CD4-positive, alpha-beta T cell treated with Interleukin-4 for 4 hours (primary cell): ENCODE measurements around the gene MSI2.

Experiments used
- DNase-seq: peaks from one replicate; pipeline ENCODE4 v3.0.0-alpha.2; 2020

MSI2 gene

GRCh38 chr17:57533684-57534305 is 277.5 kb downstream of the MSI2 start:
- no peak for DNase-seq

GRCh38 chr17:57534863-57535248 is 278.5 kb downstream of the MSI2 start:
- DNase-seq, result no peak

GRCh38 chr17:57535249-57535966 is 279.1 kb downstream of the MSI2 start:
- no peak for DNase-seq

GRCh38 chr17:57536289-57536688 is 280.0 kb downstream of the MSI2 start:
- DNase-seq, result no peak

GRCh38 chr17:57536789-57537523 is 280.6 kb downstream of the MSI2 start:
- DNase-seq, result no peak

GRCh38 chr17:57537524-57538410 is 281.4 kb downstream of the MSI2 start:
- DNase-seq, result no peak

GRCh38 chr17:57538736-57539456 is 282.6 kb downstream of the MSI2 start:
- no peak for DNase-seq

- no peak for DNase-seq
Measured at GRCh38 chr17:57539529-57540301, 283.4 kb downstream of the MSI2 start.

- DNase-seq, result no peak
Measured at GRCh38 chr17:57540596-57540995, 284.3 kb downstream of the MSI2 start.

- no peak for DNase-seq
Measured at GRCh38 chr17:57541049-57541448, 284.7 kb downstream of the MSI2 start.

GRCh38 chr17:57541472-57542394 is 285.4 kb downstream of the MSI2 start:
- no peak for DNase-seq

GRCh38 chr17:57542510-57542909 is 286.2 kb downstream of the MSI2 start:
- no peak for DNase-seq

- DNase-seq, result no peak
Measured at GRCh38 chr17:57543230-57543629, 286.9 kb downstream of the MSI2 start.

- no peak for DNase-seq
Measured at GRCh38 chr17:57544401-57544800, 288.1 kb downstream of the MSI2 start.

GRCh38 chr17:57544834-57545463 is 288.6 kb downstream of the MSI2 start:
- no peak for DNase-seq

GRCh38 chr17:57545731-57546342 is 289.5 kb downstream of the MSI2 start:
- DNase-seq, result no peak

- no peak for DNase-seq
Measured at GRCh38 chr17:57548421-57549410, 292.4 kb downstream of the MSI2 start.

- DNase-seq, result no peak
Measured at GRCh38 chr17:57549468-57549867, 293.1 kb downstream of the MSI2 start.
